Retinal pigment epithelial cell (primary cell): ENCODE measurements around the gene DTWD2.
"Not testable (repeated sequence)": the region's sequence is repeated elsewhere in the genome, so short reads cannot be mapped to it uniquely, and the experiment has no call there.

ENCODE experiments used
- DNase-seq: peaks from one replicate; pipeline ENCODE4 v3.0.0-alpha.2; 2010; ENCODE audit warnings: low read depth
- H3K4me3 ChIP-seq: 2 replicates; pipeline ENCODE4 v1.5.1; 2011; ENCODE audit warnings: mild to moderate bottlenecking, low read length, control low read depth, moderate library complexity
- TF ChIP-seq, protein P1 (sequence below): conservative IDR thresholded peaks from 2 replicates; pipeline ENCODE4 v1.5.1; 2011; ENCODE audit warnings: low read depth, low read length, control low read depth, inconsistent platforms

The DTWD2 gene

DNA sequence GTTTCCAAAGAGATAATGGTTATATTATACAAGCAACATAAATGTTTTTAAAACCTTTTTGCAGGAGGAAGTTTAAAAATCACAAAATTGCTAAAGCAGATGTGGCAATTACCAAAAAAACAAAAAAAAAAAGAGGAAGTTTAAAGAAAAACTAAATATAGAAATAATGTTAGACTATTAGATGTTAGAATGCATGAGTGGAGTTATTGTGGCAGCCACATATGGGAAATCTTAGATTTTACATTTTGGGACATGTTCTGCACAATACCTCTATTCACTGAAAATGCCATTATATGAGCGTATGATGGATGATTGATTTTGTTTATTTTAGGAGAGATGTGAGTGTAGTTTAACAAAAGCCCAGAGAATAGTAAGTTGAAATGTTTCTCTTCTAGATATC is 31.2 kb upstream of the DTWD2 start:
- no peak overlapping the region for H3K4me3 ChIP-seq
- TF ChIP-seq, protein P1, sequence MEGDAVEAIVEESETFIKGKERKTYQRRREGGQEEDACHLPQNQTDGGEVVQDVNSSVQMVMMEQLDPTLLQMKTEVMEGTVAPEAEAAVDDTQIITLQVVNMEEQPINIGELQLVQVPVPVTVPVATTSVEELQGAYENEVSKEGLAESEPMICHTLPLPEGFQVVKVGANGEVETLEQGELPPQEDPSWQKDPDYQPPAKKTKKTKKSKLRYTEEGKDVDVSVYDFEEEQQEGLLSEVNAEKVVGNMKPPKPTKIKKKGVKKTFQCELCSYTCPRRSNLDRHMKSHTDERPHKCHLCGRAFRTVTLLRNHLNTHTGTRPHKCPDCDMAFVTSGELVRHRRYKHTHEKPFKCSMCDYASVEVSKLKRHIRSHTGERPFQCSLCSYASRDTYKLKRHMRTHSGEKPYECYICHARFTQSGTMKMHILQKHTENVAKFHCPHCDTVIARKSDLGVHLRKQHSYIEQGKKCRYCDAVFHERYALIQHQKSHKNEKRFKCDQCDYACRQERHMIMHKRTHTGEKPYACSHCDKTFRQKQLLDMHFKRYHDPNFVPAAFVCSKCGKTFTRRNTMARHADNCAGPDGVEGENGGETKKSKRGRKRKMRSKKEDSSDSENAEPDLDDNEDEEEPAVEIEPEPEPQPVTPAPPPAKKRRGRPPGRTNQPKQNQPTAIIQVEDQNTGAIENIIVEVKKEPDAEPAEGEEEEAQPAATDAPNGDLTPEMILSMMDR, result no peak

GRCh38 chr5:119017994-119018393 is 29.6 kb upstream of the DTWD2 start:
- no peak overlapping the region for H3K4me3 ChIP-seq
- no peak for DNase-seq
- TF ChIP-seq, protein P1, result no peak

More for the DNA sequence above, 31.2 kb upstream of the DTWD2 start:
- DNase-seq, result no peak

DNA sequence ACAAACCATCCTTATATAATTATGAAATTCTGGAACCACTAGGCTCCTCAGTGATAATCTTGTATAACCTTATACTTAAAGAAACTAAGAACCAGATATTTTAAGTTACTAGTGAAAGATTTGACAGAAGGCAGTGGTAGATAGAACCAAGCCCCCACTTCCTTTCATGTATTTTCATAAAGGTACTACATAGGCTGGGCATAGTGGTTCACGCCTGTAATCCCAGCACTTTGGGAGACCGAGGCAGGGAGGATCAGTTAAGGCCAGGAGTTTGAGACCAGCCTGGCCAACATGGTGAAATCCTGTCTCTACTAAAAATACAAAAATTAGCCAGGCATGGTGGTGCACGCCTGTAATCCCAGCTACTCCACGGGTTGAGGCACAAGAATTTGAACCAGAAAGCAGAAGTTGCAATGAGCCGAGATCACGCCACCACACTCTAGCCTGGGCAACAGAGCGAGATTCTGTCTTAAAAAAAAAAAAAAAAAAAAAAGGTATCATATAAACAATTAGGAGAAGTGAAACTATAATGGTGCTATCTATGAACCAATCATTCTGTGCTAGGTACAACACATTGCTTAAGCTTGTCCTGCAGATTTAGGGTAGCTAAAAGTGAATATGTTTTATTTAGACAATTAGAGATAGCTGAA is 27.9 kb upstream of the DTWD2 start:
- no peak overlapping the region for H3K4me3 ChIP-seq
- TF ChIP-seq, protein P1, result no peak
- DNase-seq, result no peak

DNA sequence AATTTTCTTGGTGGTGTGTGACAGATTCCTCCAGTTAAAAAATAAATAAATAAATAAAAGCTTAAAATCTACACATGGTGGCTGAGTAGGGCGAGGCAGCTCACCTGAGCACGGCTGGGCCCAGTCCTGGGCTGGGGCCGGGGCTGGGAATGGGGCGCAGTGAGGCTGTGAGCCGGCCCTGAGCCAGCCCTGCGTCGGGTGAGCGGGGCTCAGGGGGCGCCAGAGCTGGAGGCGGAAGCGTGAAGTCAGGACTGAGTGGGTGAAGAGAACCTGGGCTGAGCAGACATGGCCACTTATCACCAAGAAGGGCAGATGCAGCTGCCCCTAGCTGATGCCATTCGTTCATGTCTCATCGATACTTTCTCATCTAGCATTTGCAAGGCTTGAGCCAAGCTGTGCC is 22.8 kb upstream of the DTWD2 start:
- TF ChIP-seq, protein P1, result no peak
- H3K4me3 ChIP-seq, result no peak overlapping the region
- DNase-seq, result no peak

- TF ChIP-seq, protein P1, result no peak
- no peak for DNase-seq
- no peak overlapping the region for H3K4me3 ChIP-seq
Observed at GRCh38 chr5:119010206-119010605, 21.9 kb upstream of the DTWD2 start.

DNA sequence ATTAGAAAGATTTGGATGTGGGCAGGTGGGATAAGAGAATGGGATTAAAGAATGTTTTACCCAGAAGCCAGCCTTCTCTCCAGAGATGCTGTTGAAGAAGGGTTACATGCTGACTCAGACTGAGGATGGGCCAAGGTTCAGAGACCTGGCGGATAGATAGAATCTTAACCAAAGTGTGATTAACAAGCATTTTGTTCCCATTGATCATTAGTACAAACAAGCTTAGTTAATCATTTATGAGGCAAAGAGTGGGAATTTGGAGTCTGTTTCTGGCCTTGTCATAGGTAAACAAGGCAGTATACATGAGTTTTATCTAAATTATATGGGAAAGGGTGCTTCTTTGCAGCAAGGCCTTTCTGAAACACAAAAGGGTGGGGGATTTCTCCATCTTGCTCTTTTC is 20.8 kb upstream of the DTWD2 start:
- DNase-seq, result no peak
- no peak overlapping the region for H3K4me3 ChIP-seq
- TF ChIP-seq, protein P1, result no peak

DNA sequence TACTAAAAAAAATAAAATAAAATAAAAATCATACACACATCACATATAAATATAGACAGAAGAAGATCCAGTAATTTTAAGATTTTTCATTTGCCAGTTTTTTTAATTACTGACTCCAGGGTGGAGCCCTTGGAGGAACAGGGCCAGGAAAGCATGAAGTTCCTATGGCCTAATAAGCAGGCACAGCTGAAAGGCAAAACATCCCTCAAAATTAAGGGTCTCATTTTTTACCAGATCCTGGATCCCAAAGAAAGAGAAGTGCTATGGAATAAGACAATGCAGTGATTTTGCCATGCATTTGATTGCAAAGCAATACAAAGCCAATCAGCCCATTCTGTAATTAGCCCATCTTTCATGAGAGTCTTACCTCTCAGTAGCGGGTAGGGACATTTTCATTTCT is 11.3 kb upstream of the DTWD2 start:
- no peak overlapping the region for H3K4me3 ChIP-seq
- no peak for DNase-seq
- TF ChIP-seq, protein P1, result no peak

DNA sequence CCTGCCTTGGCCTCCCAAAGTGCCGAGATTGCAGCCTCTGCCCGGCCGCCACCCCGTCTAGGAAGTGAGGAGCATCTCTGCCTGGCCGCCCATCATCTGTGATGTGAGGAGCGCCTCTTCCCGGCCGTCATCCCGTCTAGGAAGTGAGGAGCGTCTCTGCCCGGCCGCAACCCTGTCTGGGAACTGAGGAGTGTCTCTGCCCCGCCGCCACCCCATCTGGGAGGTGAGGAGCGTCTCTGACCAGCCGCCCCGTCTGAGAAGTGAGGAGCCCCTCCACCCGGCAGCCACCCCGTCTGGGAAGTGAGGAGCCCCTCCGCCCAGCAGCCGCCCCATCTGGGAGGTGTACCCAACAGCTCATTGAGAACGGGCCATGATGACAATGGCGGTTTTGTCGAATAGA is 10.5 kb upstream of the DTWD2 start:
- DNase-seq, H3K4me3 ChIP-seq: not testable (repeated sequence)
